A673 (cell line): ENCODE results near the gene SPATS2.

Experiments
- CTCF ChIP-seq: fragments of 300-800, 200-600 bp; sonication (generic); conservative IDR thresholded peaks from 2 replicates; pipeline ENCODE4 v1.5.1; 2017; ENCODE audit warnings: low read depth, mild to moderate bottlenecking, antibody characterized with exemption, low read length, moderate library complexity, mixed read lengths
- EZH2 ChIP-seq: fragments of 200-600 bp; sonication (generic); IDR thresholded peaks from 2 replicates; pipeline ENCODE4 v1.6.1; 2017; ENCODE audit warnings: borderline replicate concordance, low read depth, mild to moderate bottlenecking, mixed read lengths, antibody characterized with exemption, low read length; ENCODE audit not compliant: poor library complexity, severe bottlenecking

- TF ChIP-seq CTCF = no peak
- TF ChIP-seq EZH2 = no peak
Measured at GRCh38 chr12:49451468-49452259, 84.4 kb downstream of the SPATS2 start.
